Endodermal cell (in vitro differentiated cells): ENCODE data around the gene PTPRU. TPM values are rescaled to one million over a fixed set of nuclear protein-coding genes. Genes with fewer than 3 reads are reported as not detected.

Experiments
- DNase-seq: peaks from one replicate; pipeline ENCODE4 v3.0.0-alpha.2; 2017
- H3K27ac ChIP-seq: 2 replicates; pipeline ENCODE4 v1.5.1; 2013; ENCODE audit warnings: mild to moderate bottlenecking, low read depth, low read length, moderate library complexity
- H3K27me3 ChIP-seq: 2 replicates; pipeline ENCODE4 v1.6.1; 2013; ENCODE audit warnings: mild to moderate bottlenecking, low read length, moderate library complexity; ENCODE audit not compliant: insufficient read depth, control insufficient read depth, poor library complexity, severe bottlenecking
- H3K36me3 ChIP-seq: 2 replicates; pipeline ENCODE4 v1.7.0; 2013; ENCODE audit warnings: mild to moderate bottlenecking, low read length, moderate library complexity; ENCODE audit not compliant: control insufficient read depth, insufficient read depth
- H3K4me1 ChIP-seq: one replicate; pipeline ENCODE4 v1.7.0; 2013; ENCODE audit warnings: low read length; ENCODE audit not compliant: control insufficient read depth, insufficient read depth
- H3K4me3 ChIP-seq: 2 replicates; pipeline ENCODE4 v1.5.1; 2013; ENCODE audit warnings: mild to moderate bottlenecking, low read length, moderate library complexity
- H3K9ac ChIP-seq: 2 replicates; pipeline ENCODE4 v1.6.1; 2013; ENCODE audit warnings: mild to moderate bottlenecking, low read length, moderate library complexity; ENCODE audit not compliant: poor library complexity, severe bottlenecking; ENCODE audit errors: extremely low read depth
- H3K9me3 ChIP-seq: 2 replicates; pipeline ENCODE4 v1.6.1; 2013; ENCODE audit warnings: mild to moderate bottlenecking, low read length, moderate library complexity; ENCODE audit not compliant: control insufficient read depth
- H3K27ac Mint-ChIP-seq: 2 replicates; pipeline ENCODE4 v1.8.0; 2020; ENCODE audit warnings: mixed read lengths
- H3K27me3 Mint-ChIP-seq: 2 replicates; pipeline ENCODE4 v1.8.0; 2021; ENCODE audit warnings: mild to moderate bottlenecking, mixed read lengths; ENCODE audit not compliant: insufficient read depth
- H3K36me3 Mint-ChIP-seq: 2 replicates; pipeline ENCODE4 v1.8.0; 2020; ENCODE audit warnings: low read depth, mixed read lengths
- H3K4me1 Mint-ChIP-seq: 2 replicates; pipeline ENCODE4 v1.8.0; 2020; ENCODE audit warnings: mixed read lengths
- H3K4me3 Mint-ChIP-seq: 2 replicates; pipeline ENCODE4 v1.8.0; 2020; ENCODE audit warnings: mild to moderate bottlenecking, moderate library complexity, mixed read lengths
- H3K9me3 Mint-ChIP-seq: 2 replicates; pipeline ENCODE4 v1.8.0; 2020; ENCODE audit warnings: mild to moderate bottlenecking, mixed read lengths
- CTCF ChIP-seq: fragments of 200-600 bp; sonication (generic); conservative IDR thresholded peaks from 2 replicates; pipeline ENCODE4 v1.5.0; 2021; ENCODE audit warnings: antibody characterized with exemption, mild to moderate bottlenecking
- WGBS, 2 experiments: methylation state at CpG; one replicate each; pipeline versions ENCODE4 v1.1.5 to v1.1.7; 2013; ENCODE audit warnings: missing lambda C conversion rate in 2 of 2, mixed read lengths in 1 of 2; ENCODE audit not compliant: insufficient coverage in 1 of 2, insufficient read length in 1 of 2; 5-methylcytosine and 5-hydroxymethylcytosine counted together
- total RNA-seq, 2 donors: library from RNA; stranded (reverse); fragmentation: NEBNext Ultra II Directional in 1 of 2; extraction: Animal tissue kit (Norgen Biotek cat#: 25700) in 1 of 2; gene quantifications; 2 replicates in 1 of 2; 3 replicates in 1 of 2; pipeline ENCODE4 v1.2.1, GENCODE V29; 2021

The PTPRU gene
- total RNA-seq, 2 donors from 2014 or later = 49.8 to 73.1 TPM

DNA sequence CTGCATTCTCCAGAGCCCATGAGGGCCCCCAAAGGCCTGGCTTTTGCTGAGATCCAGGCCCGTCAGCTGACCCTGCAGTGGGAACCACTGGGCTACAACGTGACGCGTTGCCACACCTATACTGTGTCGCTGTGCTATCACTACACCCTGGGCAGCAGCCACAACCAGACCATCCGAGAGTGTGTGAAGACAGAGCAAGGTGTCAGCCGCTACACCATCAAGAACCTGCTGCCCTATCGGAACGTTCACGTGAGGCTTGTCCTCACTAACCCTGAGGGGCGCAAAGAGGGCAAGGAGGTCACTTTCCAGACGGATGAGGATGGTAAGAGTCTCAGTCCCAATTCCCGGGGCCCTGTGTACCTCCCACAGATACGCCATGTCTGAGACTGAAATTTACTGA lies 39.1 kb downstream of the PTPRU start:
- H3K4me3 Mint-ChIP-seq = no peak overlapping the region
- peaks cover 28% of the 10 kb centered on the region for H3K36me3 Mint-ChIP-seq
- H3K27ac ChIP-seq = no peak overlapping the region
- no peaks in the 10 kb centered on the region for H3K9me3 ChIP-seq
- peaks cover 30% of the 10 kb centered on the region for H3K4me1 Mint-ChIP-seq
- no peaks in the 10 kb centered on the region for H3K36me3 ChIP-seq
- peaks cover 4% of the 10 kb centered on the region for H3K4me1 ChIP-seq
- DNase-seq = peak; percentile 35
- TF ChIP-seq CTCF = no peak
- no peak overlapping the region for H3K27ac Mint-ChIP-seq
- peaks cover 4% of the 10 kb centered on the region for H3K9me3 Mint-ChIP-seq
- no peak overlapping the region for H3K9ac ChIP-seq
- H3K27me3 ChIP-seq = no peaks in the 10 kb centered on the region
- 94 to 98% methylated on average over 13 to 14 of the region's 14 CpGs for WGBS, 2 experiments
- H3K4me3 ChIP-seq = no peak overlapping the region
- no peaks in the 10 kb centered on the region for H3K27me3 Mint-ChIP-seq

GRCh38 chr1:29278124-29278523 lies 41.8 kb downstream of the PTPRU start:
- no peaks in the 10 kb centered on the region for H3K9me3 ChIP-seq
- H3K4me1 Mint-ChIP-seq = peaks cover 21% of the 10 kb centered on the region
- H3K36me3 Mint-ChIP-seq = peaks cover 26% of the 10 kb centered on the region
- no peak overlapping the region for H3K27ac Mint-ChIP-seq
- H3K36me3 ChIP-seq = no peaks in the 10 kb centered on the region
- no peak overlapping the region for H3K4me3 Mint-ChIP-seq
- H3K9ac ChIP-seq = no peak overlapping the region
- no peak overlapping the region for H3K4me3 ChIP-seq
- peak; percentile 39 for DNase-seq
- H3K27ac ChIP-seq = no peak overlapping the region
- no peaks in the 10 kb centered on the region for H3K27me3 ChIP-seq
- TF ChIP-seq CTCF = no peak
- H3K4me1 ChIP-seq = peaks cover 6% of the 10 kb centered on the region
- H3K27me3 Mint-ChIP-seq = no peaks in the 10 kb centered on the region
- H3K9me3 Mint-ChIP-seq = peaks cover 4% of the 10 kb centered on the region
- 92 to 93% methylated on average over 3 of the region's 3 CpGs for WGBS, 2 experiments

GRCh38 chr1:29279406-29279805 lies 43.1 kb downstream of the PTPRU start:
- no peaks in the 10 kb centered on the region for H3K36me3 ChIP-seq
- H3K4me1 ChIP-seq = peaks cover 6% of the 10 kb centered on the region
- no peak overlapping the region for H3K4me3 Mint-ChIP-seq
- no peak for TF ChIP-seq CTCF
- DNase-seq = peak; percentile 43
- H3K4me3 ChIP-seq = no peak overlapping the region
- H3K9me3 ChIP-seq = no peaks in the 10 kb centered on the region
- H3K36me3 Mint-ChIP-seq = peaks cover 24% of the 10 kb centered on the region
- H3K27ac ChIP-seq = no peak overlapping the region
- H3K9ac ChIP-seq = no peak overlapping the region
- peaks cover 27% of the 10 kb centered on the region for H3K4me1 Mint-ChIP-seq
- no peaks in the 10 kb centered on the region for H3K27me3 Mint-ChIP-seq
- no peaks in the 10 kb centered on the region for H3K27me3 ChIP-seq
- 94 to 96% methylated on average over 7 to 13 of the region's 13 CpGs for WGBS, 2 experiments
- peaks cover 4% of the 10 kb centered on the region for H3K9me3 Mint-ChIP-seq
- no peak overlapping the region for H3K27ac Mint-ChIP-seq
